ENCODE measurements around the gene PRG3.

DNA sequence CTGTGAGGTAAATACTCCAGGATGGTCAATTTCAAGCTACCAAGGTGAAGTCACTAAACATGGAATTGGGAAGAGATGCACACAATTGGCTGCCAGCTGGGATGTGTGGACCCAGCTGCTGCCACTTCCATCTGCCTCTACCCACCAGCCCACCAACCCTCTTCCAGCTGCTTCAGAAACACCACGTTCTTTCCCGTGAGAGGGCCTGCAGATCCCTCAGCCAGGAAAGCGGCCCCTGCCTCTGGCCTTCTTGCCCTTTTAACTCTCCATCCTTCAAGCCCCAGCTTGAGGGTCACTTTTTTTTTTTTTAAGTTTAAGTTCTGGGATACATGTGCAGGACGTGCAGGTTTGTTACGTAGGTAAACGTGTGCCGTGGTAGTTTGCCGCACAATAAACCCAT lies 20.0 kb downstream of the PRG3 start:
- TF ChIP-seq, protein P1, sequence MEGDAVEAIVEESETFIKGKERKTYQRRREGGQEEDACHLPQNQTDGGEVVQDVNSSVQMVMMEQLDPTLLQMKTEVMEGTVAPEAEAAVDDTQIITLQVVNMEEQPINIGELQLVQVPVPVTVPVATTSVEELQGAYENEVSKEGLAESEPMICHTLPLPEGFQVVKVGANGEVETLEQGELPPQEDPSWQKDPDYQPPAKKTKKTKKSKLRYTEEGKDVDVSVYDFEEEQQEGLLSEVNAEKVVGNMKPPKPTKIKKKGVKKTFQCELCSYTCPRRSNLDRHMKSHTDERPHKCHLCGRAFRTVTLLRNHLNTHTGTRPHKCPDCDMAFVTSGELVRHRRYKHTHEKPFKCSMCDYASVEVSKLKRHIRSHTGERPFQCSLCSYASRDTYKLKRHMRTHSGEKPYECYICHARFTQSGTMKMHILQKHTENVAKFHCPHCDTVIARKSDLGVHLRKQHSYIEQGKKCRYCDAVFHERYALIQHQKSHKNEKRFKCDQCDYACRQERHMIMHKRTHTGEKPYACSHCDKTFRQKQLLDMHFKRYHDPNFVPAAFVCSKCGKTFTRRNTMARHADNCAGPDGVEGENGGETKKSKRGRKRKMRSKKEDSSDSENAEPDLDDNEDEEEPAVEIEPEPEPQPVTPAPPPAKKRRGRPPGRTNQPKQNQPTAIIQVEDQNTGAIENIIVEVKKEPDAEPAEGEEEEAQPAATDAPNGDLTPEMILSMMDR (IDR thresholded peaks at IDR 0.05; ENCODE audit: insufficient read depth, low read length, poor library complexity, severe bottlenecking), result no peak
- TF ChIP-seq EZH2phosphoT487 (conservative IDR thresholded peaks at IDR 0.05; ENCODE audit: low read length), result no peak
